D721Med (cell line): ENCODE measurements around the gene AHSG.

Experiments used
- DNase-seq: peaks from one replicate; pipeline ENCODE4 v3.0.0; 2011; ENCODE audit warnings: low spot score; ENCODE audit not compliant: insufficient read length
- FAIRE-seq: peaks from 2 replicates; lab custom pipeline; 2011; peaks lifted over from hg19 to GRCh38; lab: Jason Lieb, UNC
- TF ChIP-seq, protein P1 (sequence below): IDR thresholded peaks from 2 replicates; pipeline ENCODE4 v1.5.1; 2012; ENCODE audit warnings: mild to moderate bottlenecking, control low read depth; ENCODE audit not compliant: insufficient read depth; ENCODE audit errors: missing control alignments

Gene AHSG

DNA sequence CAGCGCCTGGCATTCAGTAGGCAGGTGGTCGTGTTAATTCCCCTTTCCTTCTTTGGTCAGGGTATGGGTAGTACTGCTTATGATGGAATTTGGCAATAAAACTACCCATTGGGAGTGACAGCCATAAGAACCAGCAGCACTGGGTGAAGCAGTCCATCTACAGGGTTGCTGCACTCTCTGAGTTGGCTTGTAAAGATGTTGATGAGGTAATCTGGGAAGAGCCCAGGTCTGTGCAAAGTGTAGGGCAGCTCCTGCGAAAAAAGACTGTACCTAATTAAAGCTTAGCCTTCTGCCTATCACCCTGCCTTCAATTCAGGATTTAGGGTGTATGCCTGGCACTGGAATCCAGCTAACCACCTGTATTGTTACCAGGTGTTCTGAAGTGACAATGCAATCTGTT, 22.7 kb downstream of the AHSG start:
- TF ChIP-seq, protein P1, sequence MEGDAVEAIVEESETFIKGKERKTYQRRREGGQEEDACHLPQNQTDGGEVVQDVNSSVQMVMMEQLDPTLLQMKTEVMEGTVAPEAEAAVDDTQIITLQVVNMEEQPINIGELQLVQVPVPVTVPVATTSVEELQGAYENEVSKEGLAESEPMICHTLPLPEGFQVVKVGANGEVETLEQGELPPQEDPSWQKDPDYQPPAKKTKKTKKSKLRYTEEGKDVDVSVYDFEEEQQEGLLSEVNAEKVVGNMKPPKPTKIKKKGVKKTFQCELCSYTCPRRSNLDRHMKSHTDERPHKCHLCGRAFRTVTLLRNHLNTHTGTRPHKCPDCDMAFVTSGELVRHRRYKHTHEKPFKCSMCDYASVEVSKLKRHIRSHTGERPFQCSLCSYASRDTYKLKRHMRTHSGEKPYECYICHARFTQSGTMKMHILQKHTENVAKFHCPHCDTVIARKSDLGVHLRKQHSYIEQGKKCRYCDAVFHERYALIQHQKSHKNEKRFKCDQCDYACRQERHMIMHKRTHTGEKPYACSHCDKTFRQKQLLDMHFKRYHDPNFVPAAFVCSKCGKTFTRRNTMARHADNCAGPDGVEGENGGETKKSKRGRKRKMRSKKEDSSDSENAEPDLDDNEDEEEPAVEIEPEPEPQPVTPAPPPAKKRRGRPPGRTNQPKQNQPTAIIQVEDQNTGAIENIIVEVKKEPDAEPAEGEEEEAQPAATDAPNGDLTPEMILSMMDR = no peak
- FAIRE-seq (no peak), DNase-seq (no peak)

DNA sequence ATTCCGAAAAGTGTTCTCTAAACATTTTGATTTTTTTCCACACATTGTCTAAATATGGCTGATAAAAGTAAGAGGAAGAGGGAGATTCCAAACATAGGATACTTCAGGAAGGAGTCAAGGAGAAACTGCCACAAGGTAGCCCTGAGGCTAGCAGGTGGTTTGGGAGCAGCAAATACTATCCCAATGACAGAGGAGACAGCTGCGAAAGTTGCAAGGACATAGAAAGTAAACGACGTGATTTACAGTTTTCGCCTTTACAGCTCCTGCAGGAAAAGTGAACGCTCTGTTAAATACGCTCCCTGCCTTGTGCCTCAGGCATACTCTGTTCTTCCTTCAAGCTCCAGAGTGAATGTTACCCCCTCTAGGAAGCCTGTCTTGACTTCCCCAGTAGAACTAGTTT, 23.7 kb downstream of the AHSG start:
- no peak for FAIRE-seq
- DNase-seq = no peak
- TF ChIP-seq, protein P1 = no peak

DNA sequence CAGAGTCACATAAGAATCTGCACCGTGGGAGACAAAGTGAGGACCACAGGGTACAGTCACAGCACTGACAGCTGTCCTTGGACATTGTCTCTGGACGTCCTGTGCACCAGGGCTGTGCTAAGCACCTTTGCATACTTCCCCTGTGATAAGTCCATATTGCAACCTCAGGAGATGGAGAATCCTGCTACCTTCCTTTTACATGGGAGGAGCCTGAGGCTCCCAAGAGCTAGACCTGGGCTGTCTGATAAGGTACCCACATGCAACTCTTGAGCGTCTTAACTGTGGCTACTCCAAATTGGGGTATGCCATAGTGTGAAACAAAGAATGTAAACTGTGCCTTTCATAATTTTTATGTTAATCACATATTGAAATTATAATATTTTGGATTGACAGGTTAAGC, 24.8 kb downstream of the AHSG start:
- DNase-seq (no peak), FAIRE-seq (no peak)
- TF ChIP-seq, protein P1 = no peak

DNA sequence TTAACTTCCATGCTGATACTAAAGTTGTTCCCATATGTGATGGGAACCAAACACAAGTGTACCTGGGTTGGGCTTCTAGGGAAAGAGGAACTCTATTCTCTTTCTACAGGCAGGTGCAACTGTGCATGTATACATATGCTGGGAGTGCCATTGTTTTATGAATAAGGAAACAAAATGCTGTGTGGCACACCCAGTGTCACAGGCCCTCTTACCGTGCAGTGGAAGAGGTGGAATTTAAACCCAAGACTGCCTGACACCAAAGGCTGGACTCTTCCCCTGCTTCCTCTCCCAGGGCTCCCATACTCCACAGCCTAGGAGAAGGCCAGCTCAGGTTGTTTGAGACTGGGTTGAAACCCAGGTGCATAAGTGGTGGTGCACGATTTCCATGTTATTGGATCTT, 25.4 kb downstream of the AHSG start:
- TF ChIP-seq, protein P1 = no peak
- no peak for FAIRE-seq
- no peak for DNase-seq

DNA sequence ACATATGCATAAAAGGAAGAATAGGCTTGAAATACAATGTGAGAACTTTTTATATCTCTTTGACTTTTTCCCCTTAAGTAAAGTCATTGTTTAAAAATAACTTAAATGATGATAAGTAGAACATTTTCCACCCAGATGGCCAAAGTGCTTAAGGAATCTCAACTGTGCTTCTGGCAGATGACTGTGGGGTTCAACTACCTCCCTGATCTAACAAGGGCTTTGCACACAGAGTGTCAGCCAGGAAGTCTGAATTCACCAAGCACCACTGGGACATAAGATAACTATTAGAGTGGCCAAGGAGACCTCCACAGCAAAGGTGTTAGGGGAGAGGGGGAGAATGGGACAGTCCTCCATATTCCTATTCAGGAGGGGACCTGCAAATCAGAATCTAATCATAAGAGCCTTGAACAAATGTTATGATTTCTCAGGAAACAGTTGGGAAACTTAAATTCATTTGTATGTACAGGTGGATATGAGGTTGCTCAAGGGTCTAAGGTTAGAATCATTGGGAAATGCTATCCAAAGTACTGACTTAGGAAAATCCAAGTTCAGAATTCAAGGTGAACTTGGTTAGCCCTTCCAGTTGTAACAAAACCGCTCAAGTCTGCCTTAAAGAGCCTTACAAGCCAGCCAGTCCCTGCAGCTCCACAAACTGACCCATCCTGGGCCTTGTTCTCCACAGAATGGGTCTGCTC, 27.1 kb downstream of the AHSG start, which contains the start of gene FETUB:
TSS of gene FETUB (plus strand) at position 622 of the 695 bp plus-strand sequence. CDS start at position 684, 62 bp downstream.
- DNase-seq = no peak
- TF ChIP-seq, protein P1 = no peak
- FAIRE-seq = no peak

DNA sequence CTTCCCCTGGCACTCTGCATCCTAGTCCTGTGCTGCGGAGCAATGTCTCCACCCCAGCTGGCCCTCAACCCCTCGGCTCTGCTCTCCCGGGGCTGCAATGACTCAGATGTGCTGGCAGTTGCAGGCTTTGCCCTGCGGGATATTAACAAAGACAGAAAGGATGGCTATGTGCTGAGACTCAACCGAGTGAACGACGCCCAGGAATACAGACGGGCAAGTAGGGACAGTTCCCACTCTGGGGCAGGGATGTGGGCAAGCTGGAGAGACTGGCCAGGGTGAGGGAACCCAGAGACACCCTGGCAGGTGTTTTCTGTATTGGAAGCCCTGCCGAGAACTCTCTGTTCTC, 27.6 kb downstream of the AHSG start:
- DNase-seq (no peak), FAIRE-seq (no peak)
- TF ChIP-seq, protein P1 = no peak

DNA sequence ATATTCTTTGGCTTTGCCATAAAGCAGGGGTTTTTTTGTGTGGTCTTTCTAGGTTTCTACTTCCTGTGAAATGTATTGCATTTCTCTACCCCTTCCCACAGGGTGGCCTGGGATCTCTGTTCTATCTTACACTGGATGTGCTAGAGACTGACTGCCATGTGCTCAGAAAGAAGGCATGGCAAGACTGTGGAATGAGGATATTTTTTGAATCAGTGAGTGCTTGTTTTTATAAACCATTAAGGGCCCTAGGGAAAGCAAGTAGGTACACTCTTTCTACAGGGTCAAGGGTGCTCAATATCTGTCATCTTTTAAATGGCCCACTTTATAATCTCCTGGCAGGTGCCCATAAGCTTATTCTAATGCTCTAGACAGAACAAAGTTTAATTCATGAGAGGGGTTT, 28.1 kb downstream of the AHSG start:
- TF ChIP-seq, protein P1 = no peak
- DNase-seq (no peak), FAIRE-seq (no peak)
